ENCODE results near the gene NAA11.

Gene NAA11
- 0 reads per million in 3 donors for total RNA-seq

- Histone ChIP-seq H3K4me1 (ENCODE audit: control insufficient read depth, insufficient read depth, low read length, poor library complexity, severe bottlenecking) (no peaks in the 10 kb centered on the region), H3K4me3 (ENCODE audit: insufficient read depth, low read depth, low read length, poor library complexity, severe bottlenecking) (no peak within 1 kb of the TSS), H3K9me3 (ENCODE audit: control insufficient read depth, low read length) (no peaks in the 10 kb centered on the region), H3K27me3 (replicated peaks; ENCODE audit: control insufficient read depth, insufficient read depth, low read length, poor library complexity, severe bottlenecking) (no peaks in the 10 kb centered on the region), H3K27ac (ENCODE audit: insufficient read depth, low read length, poor library complexity, severe bottlenecking) (no peak within 1 kb of the TSS), H3K36me3 (ENCODE audit: control insufficient read depth, insufficient read depth, low read length) (no peaks in the 10 kb centered on the region)
- no peak for DNase-seq
Observed at GRCh38 chr4:79325864-79326328, at the start of gene NAA11. NAA11 (minus strand) TSS chr4:79326061; CDS start chr4:79325877, 184 bp downstream.

GRCh38 chr4:79370026-79370425, 44.2 kb upstream of the NAA11 start:
- Histone ChIP-seq H3K36me3 (ENCODE audit: control insufficient read depth, insufficient read depth, low read length) (no peaks in the 10 kb centered on the region), H3K27ac (ENCODE audit: insufficient read depth, low read length, poor library complexity, severe bottlenecking) (no peak overlapping the region), H3K4me1 (ENCODE audit: control insufficient read depth, insufficient read depth, low read length, poor library complexity, severe bottlenecking) (no peaks in the 10 kb centered on the region)

GRCh38 chr4:79367096-79367495, 41.2 kb upstream of the NAA11 start:
- Histone ChIP-seq H3K27ac (ENCODE audit: insufficient read depth, low read length, poor library complexity, severe bottlenecking) (no peak overlapping the region), H3K4me3 (ENCODE audit: insufficient read depth, low read depth, low read length, poor library complexity, severe bottlenecking) (no peak overlapping the region), H3K9me3 (ENCODE audit: control insufficient read depth, low read length) (no peaks in the 10 kb centered on the region), H3K27me3 (replicated peaks; ENCODE audit: control insufficient read depth, insufficient read depth, low read length, poor library complexity, severe bottlenecking) (no peaks in the 10 kb centered on the region), H3K36me3 (ENCODE audit: control insufficient read depth, insufficient read depth, low read length) (no peaks in the 10 kb centered on the region), H3K4me1 (ENCODE audit: control insufficient read depth, insufficient read depth, low read length, poor library complexity, severe bottlenecking) (no peaks in the 10 kb centered on the region)
- no peak for DNase-seq

More at GRCh38 chr4:79370026-79370425, 44.2 kb upstream of the NAA11 start:
- DNase-seq = no peak
- Histone ChIP-seq H3K4me3 (ENCODE audit: insufficient read depth, low read depth, low read length, poor library complexity, severe bottlenecking) (no peak overlapping the region), H3K27me3 (replicated peaks; ENCODE audit: control insufficient read depth, insufficient read depth, low read length, poor library complexity, severe bottlenecking) (no peaks in the 10 kb centered on the region), H3K9me3 (ENCODE audit: control insufficient read depth, low read length) (no peaks in the 10 kb centered on the region)

GRCh38 chr4:79366422-79366821, 40.6 kb upstream of the NAA11 start:
- Histone ChIP-seq H3K4me3 (ENCODE audit: insufficient read depth, low read depth, low read length, poor library complexity, severe bottlenecking) (no peak overlapping the region), H3K27ac (ENCODE audit: insufficient read depth, low read length, poor library complexity, severe bottlenecking) (no peak overlapping the region), H3K4me1 (ENCODE audit: control insufficient read depth, insufficient read depth, low read length, poor library complexity, severe bottlenecking) (no peaks in the 10 kb centered on the region), H3K27me3 (replicated peaks; ENCODE audit: control insufficient read depth, insufficient read depth, low read length, poor library complexity, severe bottlenecking) (no peaks in the 10 kb centered on the region), H3K36me3 (ENCODE audit: control insufficient read depth, insufficient read depth, low read length) (no peaks in the 10 kb centered on the region), H3K9me3 (ENCODE audit: control insufficient read depth, low read length) (no peaks in the 10 kb centered on the region)
- DNase-seq = no peak

- Histone ChIP-seq H3K4me3 (ENCODE audit: insufficient read depth, low read depth, low read length, poor library complexity, severe bottlenecking) (no peak overlapping the region), H3K9me3 (ENCODE audit: control insufficient read depth, low read length) (no peaks in the 10 kb centered on the region), H3K27ac (ENCODE audit: insufficient read depth, low read length, poor library complexity, severe bottlenecking) (no peak overlapping the region), H3K36me3 (ENCODE audit: control insufficient read depth, insufficient read depth, low read length) (no peaks in the 10 kb centered on the region), H3K4me1 (ENCODE audit: control insufficient read depth, insufficient read depth, low read length, poor library complexity, severe bottlenecking) (no peaks in the 10 kb centered on the region), H3K27me3 (replicated peaks; ENCODE audit: control insufficient read depth, insufficient read depth, low read length, poor library complexity, severe bottlenecking) (no peaks in the 10 kb centered on the region)
- DNase-seq = no peak
Observed at GRCh38 chr4:79364061-79364460, 38.2 kb upstream of the NAA11 start.

GRCh38 chr4:79362626-79363025, 36.8 kb upstream of the NAA11 start:
- H3K27ac ChIP-seq (ENCODE audit: insufficient read depth, low read length, poor library complexity, severe bottlenecking) = no peak overlapping the region

GRCh38 chr4:79360006-79360405, 34.1 kb upstream of the NAA11 start:
- Histone ChIP-seq H3K36me3 (ENCODE audit: control insufficient read depth, insufficient read depth, low read length) (no peaks in the 10 kb centered on the region), H3K4me1 (ENCODE audit: control insufficient read depth, insufficient read depth, low read length, poor library complexity, severe bottlenecking) (no peaks in the 10 kb centered on the region), H3K27me3 (replicated peaks; ENCODE audit: control insufficient read depth, insufficient read depth, low read length, poor library complexity, severe bottlenecking) (no peaks in the 10 kb centered on the region), H3K27ac (ENCODE audit: insufficient read depth, low read length, poor library complexity, severe bottlenecking) (no peak overlapping the region), H3K9me3 (ENCODE audit: control insufficient read depth, low read length) (no peaks in the 10 kb centered on the region), H3K4me3 (ENCODE audit: insufficient read depth, low read depth, low read length, poor library complexity, severe bottlenecking) (no peak overlapping the region)
- DNase-seq = no peak

More at GRCh38 chr4:79362626-79363025, 36.8 kb upstream of the NAA11 start:
- H3K4me3 ChIP-seq (ENCODE audit: insufficient read depth, low read depth, low read length, poor library complexity, severe bottlenecking) = no peak overlapping the region
- no peaks in the 10 kb centered on the region for H3K27me3 ChIP-seq (replicated peaks; ENCODE audit: control insufficient read depth, insufficient read depth, low read length, poor library complexity, severe bottlenecking)
- H3K36me3 ChIP-seq (ENCODE audit: control insufficient read depth, insufficient read depth, low read length) = no peaks in the 10 kb centered on the region
- H3K4me1 ChIP-seq (ENCODE audit: control insufficient read depth, insufficient read depth, low read length, poor library complexity, severe bottlenecking) = no peaks in the 10 kb centered on the region
- DNase-seq = no peak
- no peaks in the 10 kb centered on the region for H3K9me3 ChIP-seq (ENCODE audit: control insufficient read depth, low read length)

GRCh38 chr4:79358438-79358837, 32.6 kb upstream of the NAA11 start:
- H3K4me3 ChIP-seq (ENCODE audit: insufficient read depth, low read depth, low read length, poor library complexity, severe bottlenecking) = no peak overlapping the region
- H3K4me1 ChIP-seq (ENCODE audit: control insufficient read depth, insufficient read depth, low read length, poor library complexity, severe bottlenecking) = no peaks in the 10 kb centered on the region
- H3K9me3 ChIP-seq (ENCODE audit: control insufficient read depth, low read length) = no peaks in the 10 kb centered on the region
- H3K27ac ChIP-seq (ENCODE audit: insufficient read depth, low read length, poor library complexity, severe bottlenecking) = no peak overlapping the region
- H3K36me3 ChIP-seq (ENCODE audit: control insufficient read depth, insufficient read depth, low read length) = no peaks in the 10 kb centered on the region
- H3K27me3 ChIP-seq (replicated peaks; ENCODE audit: control insufficient read depth, insufficient read depth, low read length, poor library complexity, severe bottlenecking) = no peaks in the 10 kb centered on the region
- DNase-seq = no peak

- H3K27ac ChIP-seq (ENCODE audit: insufficient read depth, low read length, poor library complexity, severe bottlenecking) = no peak overlapping the region
Observed at GRCh38 chr4:79357365-79357764, 31.5 kb upstream of the NAA11 start.

GRCh38 chr4:79353075-79353474, 27.2 kb upstream of the NAA11 start:
- no peak for DNase-seq
- Histone ChIP-seq H3K27me3 (replicated peaks; ENCODE audit: control insufficient read depth, insufficient read depth, low read length, poor library complexity, severe bottlenecking) (no peaks in the 10 kb centered on the region), H3K27ac (ENCODE audit: insufficient read depth, low read length, poor library complexity, severe bottlenecking) (no peak overlapping the region), H3K4me3 (ENCODE audit: insufficient read depth, low read depth, low read length, poor library complexity, severe bottlenecking) (no peak overlapping the region), H3K36me3 (ENCODE audit: control insufficient read depth, insufficient read depth, low read length) (no peaks in the 10 kb centered on the region), H3K4me1 (ENCODE audit: control insufficient read depth, insufficient read depth, low read length, poor library complexity, severe bottlenecking) (no peaks in the 10 kb centered on the region), H3K9me3 (ENCODE audit: control insufficient read depth, low read length) (no peaks in the 10 kb centered on the region)

More at GRCh38 chr4:79357365-79357764, 31.5 kb upstream of the NAA11 start:
- Histone ChIP-seq H3K4me1 (ENCODE audit: control insufficient read depth, insufficient read depth, low read length, poor library complexity, severe bottlenecking) (no peaks in the 10 kb centered on the region), H3K4me3 (ENCODE audit: insufficient read depth, low read depth, low read length, poor library complexity, severe bottlenecking) (no peak overlapping the region), H3K27me3 (replicated peaks; ENCODE audit: control insufficient read depth, insufficient read depth, low read length, poor library complexity, severe bottlenecking) (no peaks in the 10 kb centered on the region), H3K36me3 (ENCODE audit: control insufficient read depth, insufficient read depth, low read length) (no peaks in the 10 kb centered on the region), H3K9me3 (ENCODE audit: control insufficient read depth, low read length) (no peaks in the 10 kb centered on the region)
- DNase-seq = no peak
